Measurements from ENCODE around the gene AMZ2.
"Not testable (repeated sequence)": the region's sequence is repeated elsewhere in the genome, so short reads cannot be mapped to it uniquely, and the experiment has no call there.

Gene AMZ2

DNA sequence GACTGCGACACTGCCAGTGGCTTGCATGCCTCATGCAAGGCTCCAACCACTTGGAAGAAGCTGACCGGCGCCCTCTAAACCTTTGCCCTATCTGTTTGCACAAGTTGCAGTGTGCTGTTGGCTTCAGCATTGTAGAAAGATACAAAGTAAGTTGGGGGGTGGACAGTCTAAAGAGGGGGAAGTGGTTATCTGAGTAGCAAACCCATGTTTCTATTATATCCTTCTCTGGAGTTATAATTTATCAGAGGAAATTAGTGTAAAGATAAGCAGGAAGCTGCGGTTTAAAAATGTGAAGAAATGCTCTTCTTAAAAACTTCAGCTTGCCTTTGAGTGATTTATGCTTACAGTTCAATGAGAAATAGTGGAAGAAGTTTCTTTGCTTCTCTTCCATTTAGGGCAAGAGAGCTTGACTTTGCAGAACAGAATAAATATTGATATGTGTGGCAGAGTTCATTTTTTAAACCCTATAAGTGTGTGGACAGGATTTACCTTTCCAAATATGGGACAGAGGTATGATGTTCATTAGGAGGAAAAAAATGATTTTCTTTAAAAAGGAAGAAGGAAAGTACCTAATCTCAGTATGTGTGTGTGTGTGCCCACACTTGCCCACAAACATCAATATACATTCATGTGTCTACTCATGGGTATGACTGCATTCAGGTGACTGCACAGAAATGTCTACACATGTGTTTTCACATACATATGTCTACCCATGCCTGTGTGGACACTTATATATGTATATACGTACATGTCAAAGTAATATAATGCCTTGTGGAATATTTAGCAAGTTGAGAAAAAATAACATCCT, 8.1 kb downstream of the AMZ2 start:
- TF ChIP-seq, protein P1, sequence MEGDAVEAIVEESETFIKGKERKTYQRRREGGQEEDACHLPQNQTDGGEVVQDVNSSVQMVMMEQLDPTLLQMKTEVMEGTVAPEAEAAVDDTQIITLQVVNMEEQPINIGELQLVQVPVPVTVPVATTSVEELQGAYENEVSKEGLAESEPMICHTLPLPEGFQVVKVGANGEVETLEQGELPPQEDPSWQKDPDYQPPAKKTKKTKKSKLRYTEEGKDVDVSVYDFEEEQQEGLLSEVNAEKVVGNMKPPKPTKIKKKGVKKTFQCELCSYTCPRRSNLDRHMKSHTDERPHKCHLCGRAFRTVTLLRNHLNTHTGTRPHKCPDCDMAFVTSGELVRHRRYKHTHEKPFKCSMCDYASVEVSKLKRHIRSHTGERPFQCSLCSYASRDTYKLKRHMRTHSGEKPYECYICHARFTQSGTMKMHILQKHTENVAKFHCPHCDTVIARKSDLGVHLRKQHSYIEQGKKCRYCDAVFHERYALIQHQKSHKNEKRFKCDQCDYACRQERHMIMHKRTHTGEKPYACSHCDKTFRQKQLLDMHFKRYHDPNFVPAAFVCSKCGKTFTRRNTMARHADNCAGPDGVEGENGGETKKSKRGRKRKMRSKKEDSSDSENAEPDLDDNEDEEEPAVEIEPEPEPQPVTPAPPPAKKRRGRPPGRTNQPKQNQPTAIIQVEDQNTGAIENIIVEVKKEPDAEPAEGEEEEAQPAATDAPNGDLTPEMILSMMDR (IDR thresholded peaks at IDR 0.05; ENCODE audit: low read depth, low read length): no peak
- no peak overlapping the region for H3K4me3 ChIP-seq (ENCODE audit: low read depth, low read length)
- in situ Hi-C loops (cut with HindIII; ENCODE audit: low sequenced_read_pairs): no loop called here
- DNase-seq (ENCODE audit: low read depth, low spot score): no peak

DNA sequence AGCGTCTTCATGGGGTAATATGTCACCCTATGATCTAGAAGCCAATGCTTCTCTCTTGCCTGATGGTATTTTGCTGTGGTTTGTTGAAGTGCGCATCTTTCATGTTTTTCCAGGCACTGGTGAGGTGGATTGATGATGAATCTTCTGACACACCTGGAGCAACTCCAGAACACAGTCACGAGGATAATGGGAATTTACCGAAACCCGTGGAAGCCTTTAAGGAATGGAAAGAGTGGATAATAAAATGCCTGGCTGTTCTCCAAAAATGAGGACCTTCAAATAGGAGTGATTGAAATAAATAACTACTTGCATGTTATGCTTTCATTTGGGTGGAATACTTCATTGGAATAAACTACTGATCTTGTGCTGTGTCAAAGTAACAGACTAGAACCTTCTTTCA, 8.9 kb downstream of the AMZ2 start:
- DNase-seq (ENCODE audit: low read depth, low spot score); H3K4me3 ChIP-seq (ENCODE audit: low read depth, low read length); in situ Hi-C loops (cut with HindIII; ENCODE audit: low sequenced_read_pairs): not testable (repeated sequence)

DNA sequence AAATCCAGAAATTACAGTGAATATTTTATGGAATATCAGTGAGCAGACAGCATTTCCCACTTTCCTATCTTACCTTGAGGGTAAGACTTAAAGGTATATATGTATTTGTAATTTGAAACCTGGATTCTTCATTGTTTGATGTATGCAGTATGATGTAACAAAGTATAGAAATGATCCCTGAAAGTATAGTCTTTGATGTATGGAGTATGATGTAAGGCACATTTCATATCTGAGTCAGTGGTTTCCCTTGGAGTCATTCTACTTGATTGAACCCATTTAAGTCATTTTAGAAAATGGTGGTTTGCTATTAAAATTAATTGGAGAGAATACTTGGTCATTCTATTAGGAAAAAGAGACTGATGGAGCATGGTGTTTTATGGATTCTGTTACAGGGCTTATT, 10.1 kb downstream of the AMZ2 start:
- DNase-seq (ENCODE audit: low read depth, low spot score): no peak
- in situ Hi-C loops (cut with HindIII; ENCODE audit: low sequenced_read_pairs): no loop called here
- TF ChIP-seq, protein P1 (IDR thresholded peaks at IDR 0.05; ENCODE audit: low read depth, low read length): no peak
- no peak overlapping the region for H3K4me3 ChIP-seq (ENCODE audit: low read depth, low read length)

DNA sequence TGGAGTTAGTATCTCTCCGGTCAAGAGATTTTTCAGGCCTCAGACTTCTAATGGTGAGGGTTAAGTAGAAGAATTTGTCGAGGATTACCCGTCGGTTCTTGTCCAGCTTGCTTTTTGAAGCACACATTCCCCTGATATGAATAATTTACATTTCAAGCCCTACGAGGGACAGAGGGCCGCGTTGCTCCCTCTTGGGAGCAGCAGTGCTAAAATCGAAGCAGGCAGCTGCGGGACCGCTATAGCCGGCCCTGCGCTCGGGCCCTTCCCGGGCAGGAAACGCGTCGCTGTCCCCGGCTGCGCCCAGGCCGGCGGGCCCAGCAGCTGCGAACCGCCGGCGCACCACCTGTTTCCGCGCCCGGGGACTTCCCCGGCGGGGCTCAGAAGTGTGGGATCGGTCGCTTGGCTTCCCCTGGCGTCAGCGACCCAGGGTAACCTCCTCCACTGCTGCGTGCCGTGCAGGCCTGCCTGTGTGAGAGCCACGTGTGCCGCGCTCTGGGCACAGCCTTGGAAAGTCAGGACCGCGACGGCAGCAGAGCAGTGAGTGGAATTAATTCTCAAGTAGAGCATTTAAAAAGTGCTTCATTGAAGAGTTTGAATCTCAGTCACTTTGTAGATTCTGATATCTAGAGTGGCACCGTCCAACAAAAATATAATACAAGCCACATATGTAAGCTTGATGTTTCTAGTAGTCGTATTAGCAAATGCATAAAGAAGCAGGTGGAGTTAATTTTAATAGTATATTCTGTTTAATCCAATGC, 11.2 kb downstream of the AMZ2 start:
- H3K4me3 ChIP-seq (ENCODE audit: low read depth, low read length); DNase-seq (ENCODE audit: low read depth, low spot score); in situ Hi-C loops (cut with HindIII; ENCODE audit: low sequenced_read_pairs): not testable (repeated sequence)

DNA sequence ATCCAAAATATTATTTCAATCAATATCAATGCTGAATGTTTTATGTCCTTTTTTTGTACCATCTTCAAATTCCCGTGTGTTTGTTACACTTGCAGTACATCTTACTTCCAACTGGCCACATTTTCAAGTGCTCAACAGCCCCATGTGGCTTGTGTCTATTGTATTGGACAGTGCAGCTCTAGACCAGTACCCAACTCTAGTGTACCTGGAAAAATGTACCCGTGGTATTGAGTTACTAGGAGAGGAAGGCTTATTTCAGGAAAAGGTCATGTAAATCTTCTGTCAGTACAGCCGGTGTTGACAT, 11.8 kb downstream of the AMZ2 start:
- DNase-seq (ENCODE audit: low read depth, low spot score); in situ Hi-C loops (cut with HindIII; ENCODE audit: low sequenced_read_pairs); H3K4me3 ChIP-seq (ENCODE audit: low read depth, low read length): not testable (repeated sequence)

DNA sequence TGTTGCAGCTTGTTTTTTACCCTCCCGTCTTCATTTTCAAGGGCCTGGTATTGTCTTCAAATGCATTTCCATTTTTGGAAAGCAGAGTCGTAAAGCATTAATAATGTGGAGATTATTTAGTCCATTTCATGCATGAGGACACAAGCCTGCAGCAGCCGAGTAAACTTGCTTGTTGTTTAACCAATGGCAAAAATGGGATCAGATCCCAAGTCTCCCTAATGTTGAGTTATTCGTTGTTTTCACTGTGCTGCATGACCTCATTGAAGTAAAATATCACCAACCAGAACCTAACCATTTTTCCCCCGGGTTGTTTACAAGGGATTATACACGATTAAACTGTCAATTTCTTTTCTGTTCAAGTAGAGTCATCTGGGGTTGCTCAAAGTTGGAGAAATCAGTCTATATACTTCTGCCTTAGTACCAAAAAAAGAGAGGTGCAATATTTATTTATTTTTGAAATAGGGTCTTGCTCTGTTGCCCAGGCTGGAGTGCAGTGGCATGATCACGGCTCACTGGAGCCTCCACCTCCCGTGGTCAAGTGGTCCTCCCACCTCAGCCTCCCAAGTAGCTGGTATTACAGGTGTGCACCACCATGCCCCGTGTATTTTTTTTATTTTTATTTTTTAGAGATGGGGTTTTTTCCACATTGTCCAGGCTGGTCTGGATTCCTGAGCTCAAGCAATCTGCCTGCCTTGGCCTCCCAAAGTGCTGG, 12.4 kb downstream of the AMZ2 start:
- in situ Hi-C loops (cut with HindIII; ENCODE audit: low sequenced_read_pairs): no loop called here
- no peak overlapping the region for H3K4me3 ChIP-seq (ENCODE audit: low read depth, low read length)
- TF ChIP-seq, protein P1 (IDR thresholded peaks at IDR 0.05; ENCODE audit: low read depth, low read length): no peak
- no peak for DNase-seq (ENCODE audit: low read depth, low spot score)

DNA sequence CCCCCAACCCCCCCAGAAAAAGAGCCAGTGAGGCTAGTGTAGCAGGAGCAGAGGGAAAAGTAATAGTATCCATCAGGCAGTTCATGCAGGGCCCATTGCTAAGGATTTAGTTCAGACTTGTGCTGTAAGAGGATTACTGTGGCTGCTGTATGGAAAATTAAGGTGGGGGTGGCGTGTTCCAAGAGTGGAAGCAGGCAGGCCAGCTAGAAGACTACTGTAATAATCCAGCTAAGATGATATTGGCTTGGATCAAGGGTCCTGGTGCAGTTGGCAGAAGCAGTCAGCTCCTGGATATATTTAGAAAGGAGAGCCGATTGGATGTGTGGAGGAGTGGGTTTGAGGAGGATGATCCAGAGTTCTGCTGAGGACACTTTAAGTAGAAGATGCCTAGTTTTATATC, 14.6 kb downstream of the AMZ2 start:
- DNase-seq (ENCODE audit: low read depth, low spot score); in situ Hi-C loops (cut with HindIII; ENCODE audit: low sequenced_read_pairs): not testable (repeated sequence)

DNA sequence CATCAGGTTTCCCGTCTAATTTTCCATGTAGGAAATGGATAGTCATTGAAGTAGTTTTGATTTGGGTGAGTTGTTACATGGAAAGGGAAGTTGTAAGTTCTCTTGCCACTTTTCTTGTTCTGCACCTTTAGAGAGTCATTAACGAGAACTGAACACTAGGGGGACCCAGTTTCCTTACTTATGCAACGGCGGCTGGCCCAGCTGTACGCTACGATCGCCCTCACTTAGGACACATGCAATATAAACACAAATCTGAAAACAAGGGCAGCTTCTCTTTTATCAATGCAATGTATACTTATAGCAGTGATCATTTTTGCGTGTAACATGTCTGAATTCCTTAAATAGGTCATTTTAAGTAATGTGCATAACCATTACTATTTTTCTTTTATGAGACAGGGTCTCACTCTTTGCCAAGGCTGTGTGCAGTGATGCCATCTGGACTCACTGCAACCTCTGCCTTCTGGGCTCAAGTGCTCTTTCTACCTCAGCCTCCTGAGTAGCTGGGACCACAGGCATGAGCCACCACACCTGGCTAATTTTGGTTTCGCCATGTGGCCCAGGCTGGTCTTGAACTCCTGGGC, 15.3 kb downstream of the AMZ2 start:
- in situ Hi-C loops (cut with HindIII; ENCODE audit: low sequenced_read_pairs); H3K4me3 ChIP-seq (ENCODE audit: low read depth, low read length): not testable (repeated sequence)
- peak; percentile 65 for DNase-seq (ENCODE audit: low read depth, low spot score)

More for the DNA sequence above, 14.6 kb downstream of the AMZ2 start:
- not testable (repeated sequence) for H3K4me3 ChIP-seq (ENCODE audit: low read depth, low read length)

DNA sequence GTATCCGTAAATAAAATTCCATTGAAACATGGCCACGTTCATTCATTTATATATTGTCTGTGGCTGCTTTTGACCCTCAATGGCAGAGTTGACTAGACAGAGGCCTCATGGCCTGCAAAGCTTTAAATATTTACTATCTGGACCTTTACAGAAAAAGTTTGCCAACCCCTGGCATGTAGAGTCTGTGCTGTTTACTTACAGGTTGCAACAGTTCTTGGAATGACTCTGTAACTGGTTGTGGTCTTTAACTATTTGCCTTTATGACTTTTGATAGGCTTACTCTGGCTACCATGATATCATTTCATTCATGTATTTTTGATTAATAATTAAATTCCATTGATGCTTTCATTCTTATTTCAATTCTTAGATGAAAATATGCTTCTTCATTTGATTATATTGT, 18.0 kb downstream of the AMZ2 start:
- in situ Hi-C loops (cut with HindIII; ENCODE audit: low sequenced_read_pairs); DNase-seq (ENCODE audit: low read depth, low spot score); H3K4me3 ChIP-seq (ENCODE audit: low read depth, low read length): not testable (repeated sequence)

More for the DNA sequence above, 15.3 kb downstream of the AMZ2 start:
- TF ChIP-seq, protein P1 (IDR thresholded peaks at IDR 0.05; ENCODE audit: low read depth, low read length): peak; percentile 57

Data from astrocyte of the spinal cord (primary cell).